HCT116 (cell line): ENCODE results near the gene TOX4. TPM values are rescaled to one million over a fixed set of nuclear protein-coding genes. Genes with fewer than 3 reads are reported as not detected.

Experiments
- ATAC-seq: fragments of 200-7000 bp; cut with Tn5 transposase; 2 replicates; pipeline ENCODE4 v1.9.1; 2020; ENCODE audit warnings: mild to moderate bottlenecking, moderate library complexity
- BruUV-seq: library from RNA; stranded (reverse); fragments of 400-500 nt; replicated peaks from 2 replicates; lab custom pipeline; 2021; lab: Mats Ljungman, UMichigan
- CTCF ChIA-PET: fragments of 300-600 bp; sonication (Branson Sonifier 250); formaldehyde crosslinking; loops from one replicate; lab custom pipeline; 2021; ENCODE audit warnings: antibody characterized with exemption; lab: Charles Lee
- POLR2A ChIA-PET: fragments of 300-600, 350-600 bp; sonication (Branson Sonifier 250); formaldehyde crosslinking; loops from one replicate; lab custom pipeline; 2021; ENCODE audit warnings: antibody characterized with exemption; lab: Charles Lee
- RAD21 ChIA-PET, 2 experiments: fragments of 300-600 bp; sonication (Branson Sonifier 250); formaldehyde crosslinking; loops; one replicate each; lab custom pipeline; 2023; ENCODE audit warnings: low total read pairs in 2 of 2; ENCODE audit not compliant: uncharacterized antibody in 2 of 2, unreplicated experiment in 2 of 2, low non-redundant PET in 1 of 2; lab: Charles Lee
- DNase-seq: peaks from one replicate; pipeline ENCODE4 v3.0.0-alpha.2; 2010; ENCODE audit warnings: low read depth, low spot score
- H2AFZ ChIP-seq: fragments of 200-600 bp; shearing (Covaris generic), sonication (generic); 2 replicates; pipeline ENCODE4 v1.6.1; 2017; ENCODE audit warnings: low read depth, mixed run types, mixed read lengths, antibody characterized with exemption, low read length; ENCODE audit not compliant: poor library complexity, severe bottlenecking
- H3K27ac ChIP-seq: 2 replicates; pipeline ENCODE4 v1.5.1; 2012; ENCODE audit warnings: low read depth, low read length
- H3K27me3 ChIP-seq: fragments of 200-600 bp; sonication (generic); 2 replicates; pipeline ENCODE4 v1.6.1; 2016; ENCODE audit warnings: mixed run types, low read length, mixed read lengths; ENCODE audit not compliant: insufficient read depth
- H3K36me3 ChIP-seq, 2 experiments: fragments of 200-500 bp in 1 of 2; fragments of 200-600 bp in 1 of 2; sonication (Bioruptor generic) in 1 of 2; sonication (generic) in 1 of 2; 2 replicates each; pipeline versions ENCODE4 v1.5.1 to v1.6.1; 2014 to 2016; ENCODE audit warnings: low read length in 2 of 2, inconsistent platforms in 1 of 2, mixed read lengths in 1 of 2, mixed run types in 1 of 2; ENCODE audit not compliant: insufficient read depth in 2 of 2, control insufficient read depth in 1 of 2
- H3K4me1 ChIP-seq, 2 experiments: fragments of 200-600 bp in 1 of 2; sonication (generic) in 1 of 2; 2 replicates each; pipeline versions ENCODE4 v1.5.1 to v1.6.1; 2012 to 2017; ENCODE audit warnings: low read length in 2 of 2, inconsistent platforms in 1 of 2, mild to moderate bottlenecking in 1 of 2, mixed read lengths in 1 of 2, mixed run types in 1 of 2, moderate library complexity in 1 of 2; ENCODE audit not compliant: insufficient read depth in 2 of 2, control insufficient read depth in 1 of 2
- H3K4me2 ChIP-seq: fragments of 200-600 bp; sonication (generic); 2 replicates; pipeline ENCODE4 v1.6.1; 2017; ENCODE audit warnings: mixed run types, low read length, mixed read lengths
- H3K4me3 ChIP-seq, 2 experiments: fragments of 200-600 bp in 1 of 2; sonication (generic) in 1 of 2; replicated peaks in 1 of 2; 2 replicates each; pipeline ENCODE4 v1.5.1; 2011 to 2016; ENCODE audit warnings: low read length in 2 of 2, control low read depth in 1 of 2, low read depth in 1 of 2, mild to moderate bottlenecking in 1 of 2, mixed read lengths in 1 of 2, mixed run types in 1 of 2
- H3K79me2 ChIP-seq: fragments of 200-600 bp; sonication (generic); 2 replicates; pipeline ENCODE4 v1.6.1; 2017; ENCODE audit warnings: mild to moderate bottlenecking, mixed run types, low read length, moderate library complexity, mixed read lengths; ENCODE audit not compliant: insufficient read depth
- H3K9ac ChIP-seq: fragments of 200-600 bp; sonication (generic); 2 replicates; pipeline ENCODE4 v1.6.1; 2016; ENCODE audit warnings: low read length, mixed read lengths
- H3K9me2 ChIP-seq: fragments of 200-600 bp; sonication (generic), shearing (Covaris generic); 2 replicates; pipeline ENCODE4 v1.6.1; 2017; ENCODE audit warnings: mixed run types, mild to moderate bottlenecking, moderate library complexity; ENCODE audit not compliant: insufficient read depth
- H3K9me3 ChIP-seq, 2 experiments: fragments of 200-500 bp in 1 of 2; fragments of 200-600 bp in 1 of 2; sonication (Bioruptor generic) in 1 of 2; sonication (generic) in 1 of 2; 2 replicates each; pipeline ENCODE4 v1.6.1; 2014 to 2017; ENCODE audit warnings: low read length in 2 of 2, mixed read lengths in 2 of 2, inconsistent platforms in 1 of 2, low read depth in 1 of 2, mild to moderate bottlenecking in 1 of 2, mixed run types in 1 of 2, moderate library complexity in 1 of 2; ENCODE audit not compliant: control insufficient read depth in 1 of 2, insufficient read depth in 1 of 2
- H4K20me1 ChIP-seq: fragments of 200-600 bp; sonication (generic), shearing (Covaris generic); 2 replicates; pipeline ENCODE4 v1.6.1; 2017; ENCODE audit warnings: mixed run types, mild to moderate bottlenecking, moderate library complexity; ENCODE audit not compliant: insufficient read depth
- CBX3 ChIP-seq: IDR thresholded peaks from 2 replicates; pipeline ENCODE4 v1.6.1; 2012; ENCODE audit warnings: low read depth
- CEBPB ChIP-seq: IDR thresholded peaks from 2 replicates; pipeline ENCODE4 v1.6.1; 2012; ENCODE audit warnings: low read depth
- CTCF ChIP-seq, 3 experiments: fragments of 200-600 bp in 1 of 3; sonication (generic) in 1 of 3; IDR thresholded peaks in 2 of 3; conservative IDR thresholded peaks in 1 of 3; 2 replicates each; pipeline ENCODE4 v1.5.1; 2012 to 2017; ENCODE audit warnings: low read depth in 2 of 3, low read length in 2 of 3, antibody characterized with exemption in 1 of 3, borderline replicate concordance in 1 of 3, control low read depth in 1 of 3, mild to moderate bottlenecking in 1 of 3, mixed read lengths in 1 of 3, mixed run types in 1 of 3, moderate library complexity in 1 of 3; ENCODE audit not compliant: insufficient read depth in 1 of 3
- EGR1 ChIP-seq: IDR thresholded peaks from 2 replicates; pipeline ENCODE4 v1.6.1; 2012; ENCODE audit warnings: low read depth
- EZH2phosphoT487 ChIP-seq: fragments of 200-600 bp; IDR thresholded peaks from 2 replicates; pipeline ENCODE4 v1.6.1; 2018; ENCODE audit warnings: antibody characterized with exemption, borderline replicate concordance
- JUND ChIP-seq: IDR thresholded peaks from 2 replicates; pipeline ENCODE4 v1.6.1; 2012
- MAX ChIP-seq: IDR thresholded peaks from 2 replicates; pipeline ENCODE4 v1.6.1; 2012
- POLR2A ChIP-seq: IDR thresholded peaks from 2 replicates; pipeline ENCODE4 v1.7.0; 2011; ENCODE audit warnings: borderline replicate concordance; ENCODE audit not compliant: insufficient read depth, insufficient read length; ENCODE audit errors: extremely low read depth
- POLR2AphosphoS5 ChIP-seq: IDR thresholded peaks from 2 replicates; pipeline ENCODE4 v1.6.1; 2011; ENCODE audit warnings: mild to moderate bottlenecking, low read depth, low read length, moderate library complexity
- RAD21 ChIP-seq: IDR thresholded peaks from 2 replicates; pipeline ENCODE4 v1.6.1; 2012; ENCODE audit warnings: low read depth, mild to moderate bottlenecking
- SIN3A ChIP-seq: IDR thresholded peaks from 2 replicates; pipeline ENCODE4 v1.6.1; 2012; ENCODE audit warnings: low read depth
- SP1 ChIP-seq: IDR thresholded peaks from 2 replicates; pipeline ENCODE4 v1.6.1; 2012; ENCODE audit warnings: low read depth
- SRF ChIP-seq: IDR thresholded peaks from 2 replicates; pipeline ENCODE4 v1.6.1; 2012; ENCODE audit warnings: low read depth
- TCF7L2 ChIP-seq: IDR thresholded peaks from 2 replicates; pipeline ENCODE4 v1.7.0; 2011; ENCODE audit warnings: borderline replicate concordance, inconsistent platforms; ENCODE audit not compliant: insufficient read depth, insufficient read length; ENCODE audit errors: extremely low read depth
- YY1 ChIP-seq: IDR thresholded peaks from 2 replicates; pipeline ENCODE4 v1.6.1; 2011; ENCODE audit warnings: low read length, low read depth, moderate library complexity, mild to moderate bottlenecking; ENCODE audit not compliant: insufficient replicate concordance; ENCODE audit errors: extremely low read depth
- ZBTB33 ChIP-seq: IDR thresholded peaks from 2 replicates; pipeline ENCODE4 v1.6.1; 2011; ENCODE audit warnings: mild to moderate bottlenecking, low read length, moderate library complexity; ENCODE audit not compliant: insufficient replicate concordance; ENCODE audit errors: extremely low read depth
- ZFX ChIP-seq: fragments of 450-650 bp; IDR thresholded peaks from 2 replicates; pipeline ENCODE4 v1.6.1; 2017
- intact Hi-C: fragments of 100-400 bp; cut with micrococcal nuclease; formaldehyde crosslinking; loops from 2 replicates; pipeline ENCODE4 v1.10.0; 2022
- total RNA-seq: library from RNA; stranded (reverse); gene quantifications from one replicate; pipeline ENCODE4 v1.2.1, GENCODE V29; 2021; ENCODE audit not compliant: unreplicated experiment
- TF ChIP-seq, protein P1 (sequence below): IDR thresholded peaks from 2 replicates; pipeline ENCODE4 v1.6.1; 2012
- TF ChIP-seq, protein P2 (sequence below): IDR thresholded peaks from 2 replicates; pipeline ENCODE4 v1.6.1; 2012; ENCODE audit warnings: low read depth

Gene TOX4
- total RNA-seq, 1 experiment from 2014 or later: 58.5 TPM

- ChIA-PET POLR2A (no interaction called here), RAD21 (no interaction called here), CTCF (no interaction called here)
- H3K9ac ChIP-seq: no peak overlapping the region
- TF ChIP-seq SRF (no peak), ZFX (no peak), CTCF (IDR thresholded peaks at IDR 0.05 in 2 of 3, conservative IDR thresholded peaks at IDR 0.05 in 1 of 3; ENCODE audit: borderline replicate concordance in 1 of 3, insufficient read depth in 1 of 3, low read depth in 2 of 3, low read length in 2 of 3) (no peak), ZBTB33 (no peak), MAX (no peak), JUND (no peak), EGR1 (no peak), POLR2AphosphoS5 (no peak), RAD21 (no peak), SIN3A (no peak), CBX3 (no peak), EZH2phosphoT487 (no peak), YY1 (no peak), CEBPB (no peak), POLR2A (no peak), SP1 (no peak), TCF7L2 (no peak)
- TF ChIP-seq, protein P1, sequence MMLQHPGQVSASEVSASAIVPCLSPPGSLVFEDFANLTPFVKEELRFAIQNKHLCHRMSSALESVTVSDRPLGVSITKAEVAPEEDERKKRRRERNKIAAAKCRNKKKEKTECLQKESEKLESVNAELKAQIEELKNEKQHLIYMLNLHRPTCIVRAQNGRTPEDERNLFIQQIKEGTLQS: no peak
- TF ChIP-seq, protein P2, sequence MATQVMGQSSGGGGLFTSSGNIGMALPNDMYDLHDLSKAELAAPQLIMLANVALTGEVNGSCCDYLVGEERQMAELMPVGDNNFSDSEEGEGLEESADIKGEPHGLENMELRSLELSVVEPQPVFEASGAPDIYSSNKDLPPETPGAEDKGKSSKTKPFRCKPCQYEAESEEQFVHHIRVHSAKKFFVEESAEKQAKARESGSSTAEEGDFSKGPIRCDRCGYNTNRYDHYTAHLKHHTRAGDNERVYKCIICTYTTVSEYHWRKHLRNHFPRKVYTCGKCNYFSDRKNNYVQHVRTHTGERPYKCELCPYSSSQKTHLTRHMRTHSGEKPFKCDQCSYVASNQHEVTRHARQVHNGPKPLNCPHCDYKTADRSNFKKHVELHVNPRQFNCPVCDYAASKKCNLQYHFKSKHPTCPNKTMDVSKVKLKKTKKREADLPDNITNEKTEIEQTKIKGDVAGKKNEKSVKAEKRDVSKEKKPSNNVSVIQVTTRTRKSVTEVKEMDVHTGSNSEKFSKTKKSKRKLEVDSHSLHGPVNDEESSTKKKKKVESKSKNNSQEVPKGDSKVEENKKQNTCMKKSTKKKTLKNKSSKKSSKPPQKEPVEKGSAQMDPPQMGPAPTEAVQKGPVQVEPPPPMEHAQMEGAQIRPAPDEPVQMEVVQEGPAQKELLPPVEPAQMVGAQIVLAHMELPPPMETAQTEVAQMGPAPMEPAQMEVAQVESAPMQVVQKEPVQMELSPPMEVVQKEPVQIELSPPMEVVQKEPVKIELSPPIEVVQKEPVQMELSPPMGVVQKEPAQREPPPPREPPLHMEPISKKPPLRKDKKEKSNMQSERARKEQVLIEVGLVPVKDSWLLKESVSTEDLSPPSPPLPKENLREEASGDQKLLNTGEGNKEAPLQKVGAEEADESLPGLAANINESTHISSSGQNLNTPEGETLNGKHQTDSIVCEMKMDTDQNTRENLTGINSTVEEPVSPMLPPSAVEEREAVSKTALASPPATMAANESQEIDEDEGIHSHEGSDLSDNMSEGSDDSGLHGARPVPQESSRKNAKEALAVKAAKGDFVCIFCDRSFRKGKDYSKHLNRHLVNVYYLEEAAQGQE: no peak
- H2AFZ ChIP-seq: no peak overlapping the region
- no peak overlapping the region for H3K4me2 ChIP-seq
- peaks cover 65% of the 10 kb centered on the region for H3K79me2 ChIP-seq
- intact Hi-C loops: no loop called here
- no peaks in the 10 kb centered on the region for H4K20me1 ChIP-seq
- H3K9me3 ChIP-seq: no peaks in the 10 kb centered on the region
- DNase-seq (no peak), ATAC-seq (no peak)
- no peaks in the 10 kb centered on the region for H3K27me3 ChIP-seq
- H3K4me1 ChIP-seq: no peaks in the 10 kb centered on the region
- no peak overlapping the region for H3K27ac ChIP-seq
- no TSS peak for BruUV-seq
- H3K4me3 ChIP-seq: no peak overlapping the region
- H3K9me2 ChIP-seq: no peaks in the 10 kb centered on the region
- peaks cover 54 to 65% of the 10 kb centered on the region in 2 experiments for H3K36me3 ChIP-seq
Measured at GRCh38 chr14:21428930-21429329, 48.1 kb upstream of the TOX4 start.
